Left ventricle myocardium inferior (tissue), 1 donor: ENCODE results near the gene DLG2. TPM values are rescaled to one million over a fixed set of nuclear protein-coding genes. Genes with fewer than 3 reads are reported as not detected.
"Not testable (repeated sequence)": the region's sequence is repeated elsewhere in the genome, so short reads cannot be mapped to it uniquely, and the experiment has no call there.

Experiments
- DNase-seq: peaks from one replicate; pipeline ENCODE4 v3.0.0-alpha.2; 2020
- H3K27ac ChIP-seq: fragments of 200-600 bp; replicated peaks from 2 replicates; pipeline ENCODE4 v1.8.0; 2021
- H3K27me3 ChIP-seq: fragments of 200-600 bp; 2 replicates; pipeline ENCODE4 v1.8.0; 2021; ENCODE audit warnings: low read depth
- H3K36me3 ChIP-seq: fragments of 200-600 bp; 2 replicates; pipeline ENCODE4 v1.8.0; 2021
- H3K4me1 ChIP-seq: fragments of 200-600 bp; 2 replicates; pipeline ENCODE4 v1.8.0; 2021
- H3K4me3 ChIP-seq: fragments of 200-600 bp; 2 replicates; pipeline ENCODE4 v1.8.0; 2021; ENCODE audit warnings: mild to moderate bottlenecking, moderate library complexity
- H3K9me3 ChIP-seq: fragments of 200-600 bp; replicated peaks from 2 replicates; pipeline ENCODE4 v1.8.0; 2021
- intact Hi-C: fragments of 100-400 bp; cut with micrococcal nuclease; formaldehyde crosslinking; loops from one replicate; pipeline ENCODE4 v1.11.0; 2022
- total RNA-seq: library from RNA; stranded (reverse); fragmentation: NEBNext Ultra II Directional; extraction: Animal tissue kit (Norgen Biotek cat#: 25700); gene quantifications from one replicate; pipeline ENCODE4 v1.2.1, GENCODE V29; 2021
- TF ChIP-seq, protein P1 (sequence below): fragments of 200-600 bp; IDR thresholded peaks from 2 replicates; pipeline ENCODE4 v1.8.0; 2021; ENCODE audit warnings: antibody characterized with exemption, mild to moderate bottlenecking, borderline replicate concordance
- donor health status: DM: no; HTN: yes; CAD: no; lungs with severe emphysema.

Gene DLG2
- total RNA-seq, 1 donor from 2014 or later = 6.5 TPM

DNA sequence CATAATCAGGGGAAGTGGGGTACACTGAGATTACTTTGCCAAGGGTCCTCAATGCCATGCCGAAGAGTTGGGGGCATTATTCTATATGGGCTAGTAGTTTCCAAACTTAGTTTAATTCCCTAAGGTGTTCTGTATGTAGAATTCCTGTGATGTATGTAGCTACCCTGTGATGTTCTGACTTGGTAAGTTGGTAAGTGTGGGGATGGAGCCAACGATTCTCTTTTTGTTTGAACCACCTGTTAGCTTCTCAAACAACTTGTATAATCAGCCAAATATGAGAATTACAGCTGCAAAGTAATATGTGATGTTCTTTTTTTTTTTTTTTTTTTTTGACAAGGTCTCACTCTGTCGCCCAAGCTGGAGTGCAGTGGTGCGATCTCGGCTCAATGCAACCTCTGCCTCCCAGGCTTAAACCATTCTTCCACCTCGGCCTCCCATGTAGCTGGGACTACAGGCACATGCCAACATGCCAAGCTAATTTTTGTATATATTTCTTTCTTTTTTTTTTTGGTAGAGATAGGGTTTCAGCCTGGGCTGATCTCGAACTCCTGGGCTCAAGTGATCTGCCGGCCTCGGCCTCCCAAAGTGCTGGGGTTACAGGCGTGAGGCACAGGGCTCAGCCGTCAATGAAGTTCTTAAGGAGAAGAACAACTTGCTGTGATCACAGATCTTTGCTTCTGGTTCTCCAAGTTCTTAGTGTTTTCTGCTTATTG, 2025.8 kb downstream of the DLG2 start:
- no peak for DNase-seq
- TF ChIP-seq, protein P1, sequence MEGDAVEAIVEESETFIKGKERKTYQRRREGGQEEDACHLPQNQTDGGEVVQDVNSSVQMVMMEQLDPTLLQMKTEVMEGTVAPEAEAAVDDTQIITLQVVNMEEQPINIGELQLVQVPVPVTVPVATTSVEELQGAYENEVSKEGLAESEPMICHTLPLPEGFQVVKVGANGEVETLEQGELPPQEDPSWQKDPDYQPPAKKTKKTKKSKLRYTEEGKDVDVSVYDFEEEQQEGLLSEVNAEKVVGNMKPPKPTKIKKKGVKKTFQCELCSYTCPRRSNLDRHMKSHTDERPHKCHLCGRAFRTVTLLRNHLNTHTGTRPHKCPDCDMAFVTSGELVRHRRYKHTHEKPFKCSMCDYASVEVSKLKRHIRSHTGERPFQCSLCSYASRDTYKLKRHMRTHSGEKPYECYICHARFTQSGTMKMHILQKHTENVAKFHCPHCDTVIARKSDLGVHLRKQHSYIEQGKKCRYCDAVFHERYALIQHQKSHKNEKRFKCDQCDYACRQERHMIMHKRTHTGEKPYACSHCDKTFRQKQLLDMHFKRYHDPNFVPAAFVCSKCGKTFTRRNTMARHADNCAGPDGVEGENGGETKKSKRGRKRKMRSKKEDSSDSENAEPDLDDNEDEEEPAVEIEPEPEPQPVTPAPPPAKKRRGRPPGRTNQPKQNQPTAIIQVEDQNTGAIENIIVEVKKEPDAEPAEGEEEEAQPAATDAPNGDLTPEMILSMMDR = no peak
- no peaks in the 10 kb centered on the region for H3K4me1 ChIP-seq
- no peaks in the 10 kb centered on the region for H3K9me3 ChIP-seq
- H3K36me3 ChIP-seq = no peaks in the 10 kb centered on the region
- intact Hi-C loops = no loop called here
- no peak overlapping the region for H3K4me3 ChIP-seq
- no peaks in the 10 kb centered on the region for H3K27me3 ChIP-seq
- H3K27ac ChIP-seq = no peak overlapping the region

DNA sequence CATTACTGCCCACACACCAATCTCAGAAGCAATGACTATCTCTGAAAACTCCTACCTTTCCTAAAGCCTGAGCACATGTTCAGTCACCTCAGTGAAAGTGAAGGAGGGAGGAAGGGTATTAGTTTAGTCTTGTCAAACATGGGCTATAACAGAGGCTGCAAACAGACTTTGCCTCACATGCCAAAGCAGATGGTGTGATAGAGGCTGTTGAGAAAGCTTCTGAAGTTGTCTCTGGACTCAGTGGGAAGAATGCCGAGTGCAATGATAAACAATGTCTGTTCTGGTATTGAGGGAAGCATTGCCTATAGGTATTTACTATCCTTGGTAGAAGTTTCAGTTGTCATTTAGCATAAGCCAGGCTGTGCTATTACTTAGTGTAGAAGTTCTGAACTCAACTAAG, 2026.5 kb downstream of the DLG2 start:
- DNase-seq = no peak
- TF ChIP-seq, protein P1 = no peak
- Histone ChIP-seq H3K27ac (no peak overlapping the region), H3K27me3 (no peaks in the 10 kb centered on the region), H3K4me3 (no peak overlapping the region), H3K36me3 (no peaks in the 10 kb centered on the region), H3K9me3 (no peaks in the 10 kb centered on the region), H3K4me1 (no peaks in the 10 kb centered on the region)
- intact Hi-C loops = no loop called here

DNA sequence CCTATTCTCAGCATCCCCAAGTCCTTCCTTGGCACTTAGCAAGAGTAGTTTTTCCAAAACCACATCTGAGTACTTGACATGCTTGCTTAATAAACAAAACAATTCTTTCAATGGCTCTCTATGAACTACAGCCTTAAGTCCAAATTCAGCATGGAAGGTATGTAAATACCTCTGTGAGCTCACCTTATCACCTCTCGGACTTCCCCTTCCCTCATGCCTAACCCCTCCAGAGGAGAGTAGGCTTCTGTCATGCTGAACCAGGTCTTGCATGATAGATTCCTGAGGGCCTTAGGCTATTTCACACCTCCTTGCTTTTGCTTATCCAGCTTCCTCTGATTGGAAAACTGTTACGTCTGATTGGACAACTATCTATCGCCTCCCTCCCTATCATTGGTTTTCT, 2028.1 kb downstream of the DLG2 start:
- Histone ChIP-seq H3K4me3 (no peak overlapping the region), H3K27ac (no peak overlapping the region), H3K27me3 (no peaks in the 10 kb centered on the region), H3K36me3 (no peaks in the 10 kb centered on the region), H3K4me1 (no peaks in the 10 kb centered on the region), H3K9me3 (no peaks in the 10 kb centered on the region)
- TF ChIP-seq, protein P1 = no peak
- DNase-seq = no peak
- intact Hi-C loops = no loop called here

DNA sequence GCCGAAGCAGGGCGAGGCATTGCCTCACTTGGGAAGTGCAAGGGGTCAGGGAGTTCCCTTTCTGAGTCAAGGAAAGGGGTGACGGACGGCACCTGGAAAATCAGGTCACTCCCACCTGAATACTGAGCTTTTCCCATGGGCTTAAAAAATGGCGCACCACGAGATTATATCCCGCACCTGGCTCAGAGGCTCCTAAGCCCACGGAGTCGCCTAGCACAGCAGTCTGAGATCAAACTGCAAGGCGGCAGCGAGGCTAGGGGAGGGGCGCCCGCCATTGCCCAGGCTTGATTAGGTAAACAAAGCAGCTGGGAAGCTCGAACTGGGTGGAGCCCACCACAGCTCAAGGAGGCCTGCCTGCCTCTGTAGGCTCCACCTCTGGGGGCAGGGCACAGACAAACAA, 2039.3 kb downstream of the DLG2 start:
- H3K27me3 ChIP-seq, H3K27ac ChIP-seq, H3K9me3 ChIP-seq, DNase-seq, H3K36me3 ChIP-seq, H3K4me1 ChIP-seq, intact Hi-C loops, H3K4me3 ChIP-seq: not testable (repeated sequence)

DNA sequence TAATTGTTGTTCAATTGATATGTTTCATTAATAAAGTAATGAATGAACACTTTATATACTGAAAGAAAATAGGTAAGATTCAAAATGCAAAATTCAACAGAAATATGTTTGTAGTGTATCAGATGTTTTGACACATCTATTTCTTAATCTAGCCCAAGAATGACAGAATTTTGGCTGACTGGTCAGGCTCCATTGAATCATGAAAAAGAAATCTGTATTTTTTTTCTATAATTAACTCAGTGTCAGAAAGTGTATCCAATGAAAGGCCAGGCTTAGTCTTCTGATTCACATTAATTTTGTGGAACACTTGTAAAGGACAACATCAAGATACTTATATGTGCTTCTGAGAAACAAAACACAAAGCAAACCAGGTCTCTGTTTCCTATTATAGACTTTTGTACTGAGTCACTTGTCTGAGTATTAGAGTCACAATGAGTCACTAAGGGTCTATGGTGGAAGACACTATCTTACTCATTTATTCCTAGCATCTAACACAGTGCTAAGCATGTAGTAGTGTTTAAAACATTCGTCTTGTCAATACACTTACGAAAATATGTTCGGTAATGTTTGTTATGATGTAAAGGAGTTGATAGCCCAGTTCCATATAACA, 2043.3 kb downstream of the DLG2 start:
- H3K36me3 ChIP-seq = no peaks in the 10 kb centered on the region
- H3K9me3 ChIP-seq = no peaks in the 10 kb centered on the region
- TF ChIP-seq, protein P1 = no peak
- no peaks in the 10 kb centered on the region for H3K27me3 ChIP-seq
- H3K27ac ChIP-seq = no peak overlapping the region
- H3K4me3 ChIP-seq = no peak overlapping the region
- no peak for DNase-seq
- intact Hi-C loops = no loop called here
- no peaks in the 10 kb centered on the region for H3K4me1 ChIP-seq

DNA sequence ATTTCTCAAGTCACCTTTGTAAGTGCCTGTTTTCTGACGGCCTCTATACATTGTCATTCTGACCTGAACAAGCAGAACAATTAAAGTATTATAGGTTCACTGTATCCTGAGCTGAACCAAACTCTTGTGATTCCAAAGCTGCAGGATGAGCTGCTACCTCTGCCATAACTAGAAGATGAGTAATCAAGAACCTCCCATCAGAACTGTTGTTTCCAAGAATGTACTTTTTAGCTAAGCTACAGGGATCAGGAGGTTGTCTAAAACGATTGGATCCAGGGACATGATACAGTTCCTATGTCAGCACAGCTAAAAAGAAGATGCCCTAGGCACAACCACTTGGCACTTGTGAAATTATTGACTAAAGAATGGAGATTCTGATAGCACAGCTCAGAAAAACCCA, 2052.6 kb downstream of the DLG2 start:
- Histone ChIP-seq H3K4me1 (no peaks in the 10 kb centered on the region), H3K36me3 (no peaks in the 10 kb centered on the region), H3K27ac (no peak overlapping the region), H3K4me3 (no peak overlapping the region), H3K27me3 (no peaks in the 10 kb centered on the region), H3K9me3 (no peaks in the 10 kb centered on the region)
- no peak for DNase-seq
- intact Hi-C loops = no loop called here
- TF ChIP-seq, protein P1 = no peak
